HAP-1 (cell line): ENCODE results near the gene GRM6.

ENCODE experiments used
- DNase-seq, 2 experiments: peaks; one replicate each; pipeline ENCODE4 v3.0.0-alpha.2; 2016 to 2020; ENCODE audit warnings: low spot score in 2 of 2
- H3K27me3 ChIP-seq: fragments of 250-450 bp; sonication (Bioruptor Pico); 2 replicates; pipeline ENCODE4 v1.5.1; 2020; ENCODE audit warnings: low read depth, mild to moderate bottlenecking, moderate library complexity
- H3K36me3 ChIP-seq: fragments of 250-450 bp; sonication (Bioruptor Pico); replicated peaks from 2 replicates; pipeline ENCODE4 v1.5.1; 2020; ENCODE audit warnings: mild to moderate bottlenecking
- H3K4me1 ChIP-seq: fragments of 250-450 bp; sonication (Bioruptor Pico); 2 replicates; pipeline ENCODE4 v1.5.1; 2020; ENCODE audit warnings: mild to moderate bottlenecking
- H3K4me3 ChIP-seq: fragments of 250-450 bp; sonication (Bioruptor Pico); 2 replicates; pipeline ENCODE4 v1.5.1; 2020; ENCODE audit warnings: mild to moderate bottlenecking, moderate library complexity
- H3K9me3 ChIP-seq: fragments of 250-450 bp; sonication (Bioruptor Pico); 2 replicates; pipeline ENCODE4 v1.5.1; 2020; ENCODE audit warnings: mild to moderate bottlenecking, moderate library complexity
- in situ Hi-C: fragments of 300-500 bp; cut with MboI; formaldehyde crosslinking; loops from 3 replicates; pipeline ENCODE4 v1.14.3; 2020; ENCODE audit warnings: low sequenced_read_pairs, inconsistent platforms, mixed read lengths

GRM6 gene

DNA sequence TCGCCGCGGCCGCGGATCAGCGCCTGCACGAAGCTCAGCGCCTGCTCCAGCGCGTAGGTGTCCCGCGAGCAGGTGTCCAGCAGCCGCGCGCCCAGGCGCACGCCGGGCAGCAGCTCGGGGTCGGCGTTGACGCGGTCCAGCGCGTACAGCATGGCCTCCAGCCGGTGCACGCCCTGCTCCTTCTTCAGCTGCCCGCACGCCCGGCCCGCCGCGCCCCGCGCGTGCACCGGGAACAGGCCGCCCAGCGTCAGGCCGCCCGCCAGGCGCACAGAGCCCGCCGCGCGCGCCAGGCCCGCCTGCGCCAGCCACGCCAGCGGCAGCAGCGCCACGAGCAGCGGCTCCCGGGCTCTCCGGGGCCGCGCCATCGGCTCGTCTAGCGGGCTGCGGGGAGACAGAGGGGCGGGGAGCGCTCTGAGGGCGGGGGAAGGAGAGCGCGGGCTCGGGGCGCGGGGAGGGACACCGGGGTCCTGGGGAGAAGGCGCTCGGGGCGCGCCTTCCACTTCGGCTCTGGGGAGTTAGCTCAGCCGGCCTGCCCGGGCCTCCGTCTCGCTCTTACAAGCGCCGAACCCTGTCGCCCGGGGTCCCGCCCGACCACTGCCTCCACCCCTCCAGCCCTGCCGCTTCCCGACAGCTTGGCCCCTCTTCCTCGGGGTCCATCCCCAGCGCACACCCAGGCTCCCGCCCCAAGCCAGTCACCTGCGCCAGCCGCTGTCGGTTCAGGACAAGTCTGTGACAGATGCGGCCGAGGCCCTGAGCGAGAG is at the start of gene GRM6:
TSS of gene GRM6 (minus strand) at position 741 of the 761 bp plus-strand sequence. CDS start at position 365, 376 bp downstream.
- Histone ChIP-seq H3K4me1 (no peaks in the 10 kb centered on the region), H3K9me3 (no peaks in the 10 kb centered on the region), H3K36me3 (no peaks in the 10 kb centered on the region), H3K27me3 (no peaks in the 10 kb centered on the region), H3K4me3 (no peak within 1 kb of the TSS)
- no peak for DNase-seq
- in situ Hi-C loops: no loop called here

DNA sequence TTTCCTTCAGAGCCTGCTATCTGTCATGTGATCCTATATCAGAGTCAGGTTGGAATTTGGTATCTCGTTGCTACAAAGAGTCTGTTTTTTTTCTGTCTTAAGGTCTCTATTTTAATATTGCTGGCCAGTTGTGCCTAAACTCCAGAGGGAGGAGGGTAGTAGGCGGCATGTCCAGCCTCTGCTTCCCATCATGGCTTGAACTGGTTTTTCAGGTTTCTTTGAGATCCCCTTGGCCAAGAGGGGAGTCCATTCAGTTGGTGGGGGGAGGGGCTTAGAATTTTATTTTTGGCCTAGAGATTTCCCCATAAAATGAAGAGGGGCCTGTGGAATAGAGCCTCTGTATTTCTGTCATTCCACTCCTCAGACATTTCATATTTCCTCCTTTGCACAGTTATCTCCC is 49.6 kb upstream of the GRM6 start:
- H3K4me3 ChIP-seq: no peak overlapping the region
- in situ Hi-C loops: no loop called here
- no peaks in the 10 kb centered on the region for H3K36me3 ChIP-seq
- no peak for DNase-seq
- H3K9me3 ChIP-seq: 0 out of 2 replicates have a peak, but pooled peaks cover 3% of the 10 kb centered on the region
- no peaks in the 10 kb centered on the region for H3K4me1 ChIP-seq
- H3K27me3 ChIP-seq: no peaks in the 10 kb centered on the region

GRCh38 chr5:179033004-179033580 is 38.0 kb upstream of the GRM6 start:
- in situ Hi-C loops: no loop called here
- Histone ChIP-seq H3K9me3 (peaks cover 4% of the 10 kb centered on the region; the same call in 1 of the 2 replicates), H3K4me3 (no peak overlapping the region), H3K4me1 (no peaks in the 10 kb centered on the region), H3K36me3 (no peaks in the 10 kb centered on the region), H3K27me3 (no peaks in the 10 kb centered on the region)
- no peak for DNase-seq

DNA sequence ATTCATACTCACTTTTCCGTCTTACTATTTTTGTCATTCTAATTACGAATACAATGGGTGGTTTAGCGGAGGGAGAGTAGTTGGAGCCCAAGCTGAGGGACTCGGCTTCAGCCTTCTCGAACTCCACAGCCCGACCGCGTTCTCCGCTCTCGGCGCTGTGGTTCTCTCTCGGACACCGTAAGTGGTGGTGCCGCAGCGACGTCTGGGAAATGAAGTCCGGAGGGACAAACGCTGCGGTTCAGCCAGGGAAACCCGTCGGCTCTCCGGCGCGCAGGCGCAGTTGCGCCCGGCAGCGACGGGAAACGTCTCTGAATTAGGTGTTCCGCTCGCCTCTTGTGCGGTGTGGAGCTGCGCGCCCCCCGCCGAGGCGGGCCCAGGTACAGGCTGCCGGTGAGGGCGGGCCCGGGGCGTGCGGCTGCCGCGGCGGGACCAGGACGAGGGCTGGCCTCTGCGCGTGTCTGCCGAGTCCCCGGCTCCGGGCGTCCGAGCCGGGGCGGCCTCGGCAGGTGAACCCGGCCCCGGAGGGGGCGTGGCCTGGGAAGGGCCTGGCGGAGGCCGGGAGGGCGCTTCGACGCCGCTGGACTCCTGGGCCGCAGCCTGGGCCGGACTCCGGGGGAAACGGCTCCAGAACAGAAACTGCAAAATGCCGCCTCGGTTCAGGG is 28.5 kb upstream of the GRM6 start, which contains the start of gene ZNF879:
TSS of gene ZNF879 (plus strand) at position 277 of the 662 bp plus-strand sequence. CDS start 1,201 bp downstream, outside the sequence.
- Histone ChIP-seq H3K4me3 (no peak within 1 kb of the TSS), H3K9me3 (no peaks in the 10 kb centered on the region; the same call in 1 of the 2 replicates), H3K36me3 (no peaks in the 10 kb centered on the region), H3K4me1 (no peaks in the 10 kb centered on the region), H3K27me3 (no peaks in the 10 kb centered on the region)
- in situ Hi-C loops: no loop called here
- no peak for DNase-seq

DNA sequence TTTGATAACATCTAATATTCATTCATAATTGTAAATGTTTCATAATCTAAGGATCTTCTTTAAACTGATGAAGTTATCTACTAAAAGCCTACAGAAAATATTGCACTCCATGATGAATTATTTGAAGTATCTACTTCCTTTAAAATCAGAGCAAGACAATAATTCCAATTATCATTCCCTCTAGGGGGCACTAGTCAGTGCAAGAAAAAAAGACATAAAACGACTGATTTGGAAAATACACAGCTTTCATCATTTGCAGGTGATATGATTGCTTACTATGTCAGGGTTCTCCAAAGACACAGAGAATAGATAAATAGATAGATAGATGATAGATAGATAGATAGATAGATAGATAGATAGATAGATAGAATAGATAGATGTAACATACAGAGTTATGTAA is 13.5 kb upstream of the GRM6 start:
- Histone ChIP-seq H3K4me1 (no peaks in the 10 kb centered on the region), H3K27me3 (no peaks in the 10 kb centered on the region), H3K9me3 (no peaks in the 10 kb centered on the region), H3K4me3 (no peak overlapping the region), H3K36me3 (no peaks in the 10 kb centered on the region)
- in situ Hi-C loops: no loop called here
- no peak for DNase-seq

DNA sequence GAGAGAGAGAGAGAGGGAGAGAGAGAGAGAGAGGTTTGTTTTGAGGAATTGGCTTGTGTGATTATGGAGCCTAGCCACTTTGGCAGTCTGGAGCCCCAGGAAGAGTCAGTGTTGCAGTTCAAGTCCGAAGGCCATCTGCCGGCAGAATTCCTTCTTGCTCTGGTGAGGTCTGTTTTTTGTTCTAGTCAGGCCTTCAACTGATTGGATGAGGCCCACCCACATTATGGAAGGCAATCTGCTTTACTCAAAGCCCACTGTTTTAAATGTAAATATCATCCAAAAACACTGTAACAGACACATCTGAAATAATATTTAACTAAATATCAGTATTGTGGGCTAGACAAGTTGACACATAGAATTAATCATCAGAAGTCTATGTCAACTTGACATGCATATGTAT is 11.4 kb upstream of the GRM6 start:
- H3K4me3 ChIP-seq: no peak overlapping the region
- DNase-seq: no peak
- no peaks in the 10 kb centered on the region for H3K36me3 ChIP-seq
- no peaks in the 10 kb centered on the region for H3K4me1 ChIP-seq
- H3K9me3 ChIP-seq: no peaks in the 10 kb centered on the region
- in situ Hi-C loops: no loop called here
- no peaks in the 10 kb centered on the region for H3K27me3 ChIP-seq

DNA sequence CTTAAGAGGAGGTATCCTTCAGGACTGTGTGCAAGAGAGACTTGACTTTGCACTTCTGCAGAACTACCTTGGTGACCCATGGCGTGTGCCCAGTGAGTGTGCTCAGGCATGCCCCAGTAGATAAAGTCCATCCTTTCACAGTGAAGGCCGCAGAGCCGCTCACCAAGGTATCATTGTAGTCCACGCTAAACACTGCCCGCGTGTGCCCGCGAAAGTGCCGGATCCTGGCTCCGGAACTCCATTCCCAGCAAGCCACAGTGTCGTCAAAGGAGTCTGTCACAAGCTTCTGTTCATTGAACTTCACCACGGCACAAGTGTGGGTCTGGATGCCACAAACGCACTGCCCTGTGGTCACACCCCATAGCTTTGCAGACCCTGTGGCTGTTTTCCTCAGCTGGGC is 3.3 kb upstream of the GRM6 start:
- H3K27me3 ChIP-seq: no peaks in the 10 kb centered on the region
- DNase-seq: no peak
- in situ Hi-C loops: no loop called here
- H3K4me3 ChIP-seq: no peak overlapping the region
- no peaks in the 10 kb centered on the region for H3K9me3 ChIP-seq
- no peaks in the 10 kb centered on the region for H3K4me1 ChIP-seq
- no peaks in the 10 kb centered on the region for H3K36me3 ChIP-seq

GRCh38 chr5:178997191-178997590 is 2.1 kb upstream of the GRM6 start:
- no peak for DNase-seq
- in situ Hi-C loops: no loop called here
- H3K27me3 ChIP-seq: no peaks in the 10 kb centered on the region
- H3K4me1 ChIP-seq: no peaks in the 10 kb centered on the region
- H3K9me3 ChIP-seq: no peaks in the 10 kb centered on the region
- H3K36me3 ChIP-seq: no peaks in the 10 kb centered on the region
- no peak overlapping the region for H3K4me3 ChIP-seq

DNA sequence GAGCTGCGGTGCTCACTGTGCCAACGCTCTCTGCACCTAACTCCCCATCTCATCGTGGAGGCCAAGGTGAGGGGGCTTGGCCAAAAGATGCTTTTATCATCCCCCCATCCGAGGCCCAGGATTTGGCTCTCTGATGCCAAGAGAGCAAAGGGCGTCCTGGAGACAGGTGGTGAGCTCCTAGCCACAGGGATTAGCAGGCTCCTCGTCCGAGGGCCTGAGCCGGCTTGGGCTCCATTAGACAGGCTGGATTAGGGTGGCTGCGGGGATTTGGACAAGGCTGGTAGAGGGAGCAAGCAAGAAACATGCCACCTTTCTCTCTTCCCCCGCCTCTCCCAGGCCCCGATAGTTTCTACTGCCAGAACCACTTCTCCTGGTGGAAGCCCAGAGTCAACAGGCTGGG is 1.0 kb upstream of the GRM6 start:
- DNase-seq: no peak
- no peaks in the 10 kb centered on the region for H3K36me3 ChIP-seq
- H3K27me3 ChIP-seq: no peaks in the 10 kb centered on the region
- no peaks in the 10 kb centered on the region for H3K4me1 ChIP-seq
- in situ Hi-C loops: no loop called here
- H3K4me3 ChIP-seq: no peak overlapping the region
- no peaks in the 10 kb centered on the region for H3K9me3 ChIP-seq

DNA sequence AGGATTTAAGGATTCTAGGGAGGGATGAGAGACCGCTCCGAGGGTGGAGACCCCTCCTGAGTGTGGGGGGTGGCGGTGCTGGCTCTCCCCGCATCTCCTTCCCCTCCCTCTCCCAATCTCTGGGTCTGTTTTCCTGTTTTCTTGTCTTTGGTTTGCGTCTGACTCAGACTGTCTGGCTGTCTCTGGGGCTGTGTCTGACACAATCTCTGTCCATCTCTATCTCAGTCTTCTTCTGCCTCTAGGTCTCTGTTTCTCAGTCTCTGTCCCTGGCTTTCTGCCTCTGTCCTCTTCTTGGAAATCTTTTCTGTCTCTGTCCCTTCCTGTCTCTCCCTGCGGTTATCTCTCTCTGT is 196 bp upstream of the GRM6 start:
- Histone ChIP-seq H3K4me1 (no peaks in the 10 kb centered on the region), H3K27me3 (no peaks in the 10 kb centered on the region), H3K4me3 (no peak overlapping the region), H3K9me3 (no peaks in the 10 kb centered on the region), H3K36me3 (no peaks in the 10 kb centered on the region)
- in situ Hi-C loops: no loop called here
- no peak for DNase-seq

DNA sequence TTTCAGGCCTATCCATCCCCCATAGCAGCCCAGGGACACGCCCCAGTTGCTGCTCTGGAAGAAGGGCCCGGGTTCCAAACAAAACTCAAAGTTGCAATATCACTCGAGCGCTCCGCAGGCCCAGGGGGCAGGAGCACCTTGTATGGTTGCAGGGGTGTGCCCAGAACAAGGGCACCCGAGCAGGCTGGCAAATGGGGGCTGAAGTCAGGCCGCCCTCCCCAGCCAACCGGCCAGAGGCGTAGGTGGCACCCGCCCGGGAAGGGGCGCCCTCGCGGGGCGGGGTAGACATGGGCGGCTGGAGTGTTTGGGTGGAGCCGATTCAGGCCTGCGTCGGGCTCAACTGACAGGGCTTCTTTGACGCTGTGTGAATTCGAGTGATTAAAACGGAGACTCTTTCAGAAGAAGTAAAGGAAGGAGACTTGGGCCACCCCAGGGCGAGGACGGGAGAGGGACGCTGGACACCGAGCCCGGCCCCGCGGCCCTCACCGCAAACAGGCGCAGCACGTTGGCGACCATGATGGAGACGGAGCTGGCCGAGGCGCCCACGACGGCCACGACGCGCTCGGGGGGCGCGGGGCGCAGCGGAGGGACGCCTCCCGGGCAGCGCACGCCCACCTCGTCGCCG is 1.1 kb downstream of the GRM6 start:
- H3K4me3 ChIP-seq: no peak overlapping the region
- in situ Hi-C loops: no loop called here
- no peaks in the 10 kb centered on the region for H3K27me3 ChIP-seq
- DNase-seq: no peak
- no peaks in the 10 kb centered on the region for H3K4me1 ChIP-seq
- no peaks in the 10 kb centered on the region for H3K9me3 ChIP-seq
- no peaks in the 10 kb centered on the region for H3K36me3 ChIP-seq

- H3K36me3 ChIP-seq: no peaks in the 10 kb centered on the region
- no peaks in the 10 kb centered on the region for H3K9me3 ChIP-seq
- DNase-seq: no peak
- in situ Hi-C loops: no loop called here
- H3K27me3 ChIP-seq: no peaks in the 10 kb centered on the region
- H3K4me3 ChIP-seq: no peak overlapping the region
- H3K4me1 ChIP-seq: no peaks in the 10 kb centered on the region
These were observed 1.8 kb downstream of the GRM6 start for GRCh38 chr5:178993236-178993765.

DNA sequence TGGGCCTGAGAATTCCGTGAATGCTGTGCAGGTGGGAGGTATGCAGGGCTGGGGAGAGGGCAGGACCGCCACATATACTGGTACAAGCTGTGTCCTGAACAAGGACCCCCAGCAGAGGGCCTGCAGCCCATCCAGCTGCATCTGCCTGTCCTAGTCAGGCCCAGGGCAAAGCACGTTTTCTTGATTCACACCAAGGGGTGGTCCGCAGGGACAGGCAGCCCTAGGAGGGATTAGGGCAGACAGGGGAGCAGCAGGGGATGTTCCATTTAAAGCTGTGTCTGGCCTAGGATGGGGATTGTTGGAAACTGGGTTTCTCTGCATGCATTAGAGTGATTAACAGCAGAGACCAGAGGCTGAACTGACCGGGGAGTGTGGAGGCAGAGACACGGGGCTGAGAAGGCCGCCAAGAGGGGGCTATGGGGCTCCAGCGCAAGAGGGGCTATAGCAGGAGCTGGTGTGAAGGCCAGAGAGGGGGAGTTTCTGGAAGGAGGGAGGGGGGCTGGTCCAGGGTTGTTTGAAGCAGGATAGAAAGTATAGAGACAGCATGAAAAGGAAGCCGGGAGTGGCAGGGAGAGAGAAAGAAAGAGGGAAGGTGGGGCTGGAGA is 2.7 kb downstream of the GRM6 start:
- no peak for DNase-seq
- no peaks in the 10 kb centered on the region for H3K9me3 ChIP-seq
- H3K27me3 ChIP-seq: no peaks in the 10 kb centered on the region
- in situ Hi-C loops: no loop called here
- no peaks in the 10 kb centered on the region for H3K36me3 ChIP-seq
- H3K4me3 ChIP-seq: no peak overlapping the region
- no peaks in the 10 kb centered on the region for H3K4me1 ChIP-seq
